VCaP (cell line): Measurements from ENCODE around the gene OR5B2.

Experiments used
- H3K27ac ChIP-seq: fragments of 450-650 bp; 2 replicates; pipeline ENCODE4 v1.5.1; 2017
- CTCF ChIP-seq: fragments of 450-650 bp; conservative IDR thresholded peaks from 2 replicates; pipeline ENCODE4 v1.5.1; 2017; ENCODE audit warnings: mild to moderate bottlenecking, moderate library complexity

The OR5B2 gene

GRCh38 chr11:58428021-58428420, at the start of gene OR5B2:
Gene OR5B2, minus strand, starts transcription at chr11:58428121. Its CDS starts 4,860 bp downstream, at chr11:58423261.
- H3K27ac ChIP-seq: no peak within 1 kb of the TSS
- no peak for TF ChIP-seq CTCF

- H3K27ac ChIP-seq: no peak overlapping the region
- TF ChIP-seq CTCF: no peak
These were observed 44.0 kb upstream of the OR5B2 start for GRCh38 chr11:58471892-58472291.

- no peak for TF ChIP-seq CTCF
- H3K27ac ChIP-seq: no peak overlapping the region
These were observed 38.4 kb upstream of the OR5B2 start for GRCh38 chr11:58466293-58466692.

- no peak for TF ChIP-seq CTCF
- H3K27ac ChIP-seq: no peak overlapping the region
These were observed 37.8 kb upstream of the OR5B2 start for GRCh38 chr11:58465690-58466089.

- no peak overlapping the region for H3K27ac ChIP-seq
- no peak for TF ChIP-seq CTCF
These were observed 23.7 kb upstream of the OR5B2 start for GRCh38 chr11:58451585-58451984.

GRCh38 chr11:58446294-58446693, 18.4 kb upstream of the OR5B2 start:
- H3K27ac ChIP-seq: no peak overlapping the region
- no peak for TF ChIP-seq CTCF

GRCh38 chr11:58444300-58444699, 16.4 kb upstream of the OR5B2 start:
- no peak for TF ChIP-seq CTCF
- no peak overlapping the region for H3K27ac ChIP-seq

GRCh38 chr11:58442136-58442535, 14.2 kb upstream of the OR5B2 start, which contains the start of gene OR5B12:
Gene OR5B12, minus strand, starts transcription at chr11:58442236. Its CDS starts 2,085 bp downstream, at chr11:58440151.
- no peak for TF ChIP-seq CTCF
- no peak within 1 kb of the TSS for H3K27ac ChIP-seq
